ENCODE data around the gene HIC2. TPM values are rescaled to one million over a fixed set of nuclear protein-coding genes. Genes with fewer than 3 reads are reported as not detected.
"Not testable (repeated sequence)": the region's sequence is repeated elsewhere in the genome, so short reads cannot be mapped to it uniquely, and the experiment has no call there.

The HIC2 gene
- total RNA-seq, 1 donor from 2014 or later, result 60.7 TPM

GRCh38 chr22:21407139-21407538 is 10.0 kb upstream of the HIC2 start:
- H3K4me1 Mint-ChIP-seq (ENCODE audit: low read depth, unreplicated experiment); H3K9me3 Mint-ChIP-seq (ENCODE audit: unreplicated experiment); DNase-seq; H3K27ac Mint-ChIP-seq (ENCODE audit: unreplicated experiment); H3K4me3 Mint-ChIP-seq (ENCODE audit: unreplicated experiment); H3K36me3 Mint-ChIP-seq (ENCODE audit: unreplicated experiment); H3K27me3 Mint-ChIP-seq (ENCODE audit: unreplicated experiment): not testable (repeated sequence)

- H3K36me3 Mint-ChIP-seq (ENCODE audit: unreplicated experiment); H3K4me3 Mint-ChIP-seq (ENCODE audit: unreplicated experiment); DNase-seq; H3K9me3 Mint-ChIP-seq (ENCODE audit: unreplicated experiment); H3K27ac Mint-ChIP-seq (ENCODE audit: unreplicated experiment); H3K4me1 Mint-ChIP-seq (ENCODE audit: low read depth, unreplicated experiment); H3K27me3 Mint-ChIP-seq (ENCODE audit: unreplicated experiment): not testable (repeated sequence)
Measured at GRCh38 chr22:21407792-21408191, 9.4 kb upstream of the HIC2 start.

- not testable (repeated sequence) for H3K36me3 Mint-ChIP-seq (ENCODE audit: unreplicated experiment); H3K4me1 Mint-ChIP-seq (ENCODE audit: low read depth, unreplicated experiment); H3K27ac Mint-ChIP-seq (ENCODE audit: unreplicated experiment); H3K4me3 Mint-ChIP-seq (ENCODE audit: unreplicated experiment); H3K27me3 Mint-ChIP-seq (ENCODE audit: unreplicated experiment); H3K9me3 Mint-ChIP-seq (ENCODE audit: unreplicated experiment)
- peak; percentile 31 for DNase-seq
Measured at GRCh38 chr22:21416375-21416774, 796 bp upstream of the HIC2 start.

GRCh38 chr22:21417853-21418252 is 682 bp downstream of the HIC2 start:
- not testable (repeated sequence) for H3K4me3 Mint-ChIP-seq (ENCODE audit: unreplicated experiment); H3K27me3 Mint-ChIP-seq (ENCODE audit: unreplicated experiment); H3K9me3 Mint-ChIP-seq (ENCODE audit: unreplicated experiment); H3K27ac Mint-ChIP-seq (ENCODE audit: unreplicated experiment); H3K36me3 Mint-ChIP-seq (ENCODE audit: unreplicated experiment); H3K4me1 Mint-ChIP-seq (ENCODE audit: low read depth, unreplicated experiment)
- peak; percentile 62 for DNase-seq

- not testable (repeated sequence) for H3K27me3 Mint-ChIP-seq (ENCODE audit: unreplicated experiment); H3K4me1 Mint-ChIP-seq (ENCODE audit: low read depth, unreplicated experiment); DNase-seq; H3K4me3 Mint-ChIP-seq (ENCODE audit: unreplicated experiment); H3K36me3 Mint-ChIP-seq (ENCODE audit: unreplicated experiment); H3K9me3 Mint-ChIP-seq (ENCODE audit: unreplicated experiment); H3K27ac Mint-ChIP-seq (ENCODE audit: unreplicated experiment)
Measured at GRCh38 chr22:21418974-21419638, 1.9 kb downstream of the HIC2 start.

- DNase-seq; H3K4me1 Mint-ChIP-seq (ENCODE audit: low read depth, unreplicated experiment); H3K27me3 Mint-ChIP-seq (ENCODE audit: unreplicated experiment); H3K9me3 Mint-ChIP-seq (ENCODE audit: unreplicated experiment); H3K27ac Mint-ChIP-seq (ENCODE audit: unreplicated experiment); H3K36me3 Mint-ChIP-seq (ENCODE audit: unreplicated experiment); H3K4me3 Mint-ChIP-seq (ENCODE audit: unreplicated experiment): not testable (repeated sequence)
Measured at GRCh38 chr22:21420180-21420763, 3.1 kb downstream of the HIC2 start.

GRCh38 chr22:21424084-21424709 is 7.0 kb downstream of the HIC2 start:
- not testable (repeated sequence) for H3K9me3 Mint-ChIP-seq (ENCODE audit: unreplicated experiment); H3K27ac Mint-ChIP-seq (ENCODE audit: unreplicated experiment); H3K27me3 Mint-ChIP-seq (ENCODE audit: unreplicated experiment); H3K4me1 Mint-ChIP-seq (ENCODE audit: low read depth, unreplicated experiment); H3K36me3 Mint-ChIP-seq (ENCODE audit: unreplicated experiment); H3K4me3 Mint-ChIP-seq (ENCODE audit: unreplicated experiment)
- peak; percentile 12 for DNase-seq

GRCh38 chr22:21434378-21435233 is 17.4 kb downstream of the HIC2 start:
- H3K4me3 Mint-ChIP-seq (ENCODE audit: unreplicated experiment); H3K27ac Mint-ChIP-seq (ENCODE audit: unreplicated experiment); H3K4me1 Mint-ChIP-seq (ENCODE audit: low read depth, unreplicated experiment): not testable (repeated sequence)

GRCh38 chr22:21435998-21436810 is 19.0 kb downstream of the HIC2 start:
- not testable (repeated sequence) for H3K36me3 Mint-ChIP-seq (ENCODE audit: unreplicated experiment); H3K27me3 Mint-ChIP-seq (ENCODE audit: unreplicated experiment); H3K27ac Mint-ChIP-seq (ENCODE audit: unreplicated experiment); H3K4me1 Mint-ChIP-seq (ENCODE audit: low read depth, unreplicated experiment); H3K9me3 Mint-ChIP-seq (ENCODE audit: unreplicated experiment); H3K4me3 Mint-ChIP-seq (ENCODE audit: unreplicated experiment)
- peak; percentile 18 for DNase-seq

More at GRCh38 chr22:21434378-21435233, 17.4 kb downstream of the HIC2 start:
- DNase-seq; H3K36me3 Mint-ChIP-seq (ENCODE audit: unreplicated experiment); H3K27me3 Mint-ChIP-seq (ENCODE audit: unreplicated experiment); H3K9me3 Mint-ChIP-seq (ENCODE audit: unreplicated experiment): not testable (repeated sequence)

- not testable (repeated sequence) for H3K4me1 Mint-ChIP-seq (ENCODE audit: low read depth, unreplicated experiment); H3K36me3 Mint-ChIP-seq (ENCODE audit: unreplicated experiment); H3K9me3 Mint-ChIP-seq (ENCODE audit: unreplicated experiment); H3K4me3 Mint-ChIP-seq (ENCODE audit: unreplicated experiment); H3K27me3 Mint-ChIP-seq (ENCODE audit: unreplicated experiment); H3K27ac Mint-ChIP-seq (ENCODE audit: unreplicated experiment)
- peak; percentile 5 for DNase-seq
Measured at GRCh38 chr22:21438013-21438412, 20.8 kb downstream of the HIC2 start.

- not testable (repeated sequence) for H3K27me3 Mint-ChIP-seq (ENCODE audit: unreplicated experiment); H3K27ac Mint-ChIP-seq (ENCODE audit: unreplicated experiment); DNase-seq; H3K9me3 Mint-ChIP-seq (ENCODE audit: unreplicated experiment); H3K4me3 Mint-ChIP-seq (ENCODE audit: unreplicated experiment); H3K36me3 Mint-ChIP-seq (ENCODE audit: unreplicated experiment)
- peaks cover 14% of the 10 kb centered on the region for H3K4me1 Mint-ChIP-seq (ENCODE audit: low read depth, unreplicated experiment)
Measured at GRCh38 chr22:21440018-21440636, 23.0 kb downstream of the HIC2 start.

Data from glutamatergic neuron (in vitro differentiated cells).